H1 (cell line): ENCODE measurements around the gene LCE3C. TPM values are rescaled to one million over a fixed set of nuclear protein-coding genes. Genes with fewer than 3 reads are reported as not detected.

Experiments
- RXRA ChIP-seq: IDR thresholded peaks from 2 replicates; pipeline ENCODE4 v1.6.1; 2011; ENCODE audit warnings: low read depth, mild to moderate bottlenecking, low read length, moderate library complexity; ENCODE audit not compliant: insufficient read depth
- polyA plus RNA-seq, 7 experiments: library from polyadenylated mRNA; depleted of rRNA in 3 of 7; stranded (reverse) in 5 of 7; unstranded in 2 of 7; fragments of >200 nt in 5 of 7; fragments of 200-250 nt in 2 of 7; gene quantifications; 1 replicate in 5 of 7; 2 replicates in 1 of 7; 4 replicates in 1 of 7; pipeline versions ENCODE4 v1.2.1 to v1.2.3, GENCODE V29; 2011 to 2013; ENCODE audit warnings: missing spikeins in 2 of 7, mixed read lengths in 2 of 7
- total RNA-seq: library from RNA; stranded (reverse); fragmentation: NEBNext Ultra II Directional; extraction: Animal tissue kit (Norgen Biotek cat#: 25700); gene quantifications from 2 replicates; pipeline ENCODE4 v1.2.1, GENCODE V29; 2021

Gene LCE3C
- total and polyA plus RNA-seq, 2 of the 8 experiments (the other 6 are each of a cell fraction or from before 2014, with no cell fraction given): not detected

DNA sequence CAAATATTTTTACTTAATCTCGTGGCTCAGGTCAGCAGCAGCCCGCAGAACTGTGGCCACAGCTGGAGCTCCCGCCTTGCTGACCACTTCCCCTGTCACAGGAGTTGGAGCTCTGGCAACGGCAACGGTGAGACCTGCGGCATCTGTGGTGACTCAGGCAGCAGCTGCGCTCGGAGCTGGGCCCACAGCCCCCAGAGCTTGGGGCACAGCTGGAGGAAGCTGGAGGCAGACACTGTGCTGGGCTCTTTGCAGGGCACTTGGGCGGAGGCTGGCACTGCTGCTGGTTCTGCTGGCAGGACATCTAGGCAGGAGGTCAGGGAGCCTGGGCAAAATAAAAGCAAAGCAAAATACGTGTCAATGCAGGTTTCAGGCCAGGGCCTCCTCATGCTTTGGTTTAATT, 22.8 kb downstream of the LCE3C start, which contains the start of gene LCE3A (continued):
- TF ChIP-seq RXRA: no peak
